Skeletal muscle tissue (tissue), 4 donors: ENCODE data around the gene AGO3. TPM values are rescaled to one million over a fixed set of nuclear protein-coding genes. Genes with fewer than 3 reads are reported as not detected.
A peak's percentile ranks its signal among the peaks of the same experiment; 100 is the strongest.
"Not testable (repeated sequence)": the region's sequence is repeated elsewhere in the genome, so short reads cannot be mapped to it uniquely, and the experiment has no call there.

Source experiments
- H3K27ac ChIP-seq: one replicate; pipeline ENCODE4 v1.7.0; 2013; ENCODE audit warnings: mild to moderate bottlenecking, low read depth, low read length, inconsistent platforms
- H3K27me3 ChIP-seq, 3 donors: one replicate each; pipeline ENCODE4 v1.7.0; 2013; ENCODE audit warnings: low read length in 3 of 3; ENCODE audit not compliant: control insufficient read depth in 3 of 3, insufficient read depth in 3 of 3
- H3K36me3 ChIP-seq, 3 donors: one replicate each; pipeline ENCODE4 v1.7.0; 2013; ENCODE audit warnings: low read length in 3 of 3; ENCODE audit not compliant: control insufficient read depth in 3 of 3, insufficient read depth in 3 of 3
- H3K4me1 ChIP-seq, 3 donors: one replicate each; pipeline ENCODE4 v1.7.0; 2013; ENCODE audit warnings: low read length in 3 of 3, mild to moderate bottlenecking in 3 of 3; ENCODE audit not compliant: control insufficient read depth in 3 of 3, insufficient read depth in 3 of 3
- H3K4me3 ChIP-seq, 3 donors: one replicate each; pipeline ENCODE4 v1.7.0; 2013; ENCODE audit warnings: low read length in 3 of 3
- H3K9ac ChIP-seq, 3 donors: one replicate each; pipeline ENCODE4 v1.7.0; 2013; ENCODE audit warnings: low read length in 3 of 3, mild to moderate bottlenecking in 3 of 3, moderate library complexity in 2 of 3, low read depth in 1 of 3
- H3K9me3 ChIP-seq, 3 donors: one replicate each; pipeline ENCODE4 v1.7.0; 2013; ENCODE audit warnings: low read length in 3 of 3; ENCODE audit not compliant: control insufficient read depth in 3 of 3
- total RNA-seq: library from RNA; depleted of rRNA; stranded (reverse); fragments of >200 nt; gene quantifications from one replicate; pipeline ENCODE4 v1.2.3, GENCODE V29; 2014
- donor health status: Osteomylitis.

Gene AGO3
- total RNA-seq, 1 donor from 2014 or later, result 13.0 TPM

GRCh38 chr1:35888255-35888654 lies 42.6 kb upstream of the AGO3 start:
- Histone ChIP-seq H3K27ac (no peak overlapping the region), H3K27me3 (no peaks in the 10 kb centered on the region), H3K36me3 (peaks cover 4 to 20% (median 16%) of the 10 kb centered on the region in 3 donors), H3K4me1 (peaks cover 4 to 33% (median 8%) of the 10 kb centered on the region in 3 donors), H3K9ac (no peak overlapping the region), H3K9me3 (no peaks in the 10 kb centered on the region), H3K4me3 (no peak overlapping the region)

GRCh38 chr1:35888981-35889380 lies 41.9 kb upstream of the AGO3 start:
- H3K27me3 ChIP-seq, H3K4me3 ChIP-seq, H3K27ac ChIP-seq, H3K9me3 ChIP-seq, H3K9ac ChIP-seq: not testable (repeated sequence)
- H3K36me3 ChIP-seq, result peaks cover 11 to 26% (median 23%) of the 10 kb centered on the region in 3 donors
- H3K4me1 ChIP-seq, result peaks cover 7 to 35% (median 9%) of the 10 kb centered on the region in 3 donors

- H3K27ac ChIP-seq, result peak overlapping the region; percentile 20
- no peaks in the 10 kb centered on the region for H3K9me3 ChIP-seq
- no peaks in the 10 kb centered on the region for H3K27me3 ChIP-seq
- H3K36me3 ChIP-seq, result peaks cover 21 to 45% (median 41%) of the 10 kb centered on the region in 3 donors
- peaks cover 0 to 23% (median 7%) of the 10 kb centered on the region in 3 donors for H3K4me1 ChIP-seq
- no peak overlapping the region for H3K4me3 ChIP-seq
- H3K9ac ChIP-seq, result no peak overlapping the region
Measured at GRCh38 chr1:35893051-35893879, 37.6 kb upstream of the AGO3 start.

GRCh38 chr1:35894183-35894582 lies 36.7 kb upstream of the AGO3 start:
- Histone ChIP-seq H3K4me3 (no peak overlapping the region), H3K9me3 (no peaks in the 10 kb centered on the region), H3K27ac (peak overlapping the region; percentile 45), H3K9ac (no peak overlapping the region), H3K36me3 (peaks cover 17 to 50% (median 38%) of the 10 kb centered on the region in 3 donors), H3K27me3 (no peaks in the 10 kb centered on the region), H3K4me1 (peaks cover 0 to 23% (median 7%) of the 10 kb centered on the region in 3 donors)

GRCh38 chr1:35894656-35895055 lies 36.2 kb upstream of the AGO3 start:
- Histone ChIP-seq H3K27me3 (no peaks in the 10 kb centered on the region), H3K4me1 (peaks cover 0 to 23% (median 7%) of the 10 kb centered on the region in 3 donors), H3K4me3 (no peak overlapping the region), H3K9me3 (no peaks in the 10 kb centered on the region), H3K9ac (no peak overlapping the region), H3K27ac (peak overlapping the region; percentile 45), H3K36me3 (peaks cover 17 to 48% (median 36%) of the 10 kb centered on the region in 3 donors)

DNA sequence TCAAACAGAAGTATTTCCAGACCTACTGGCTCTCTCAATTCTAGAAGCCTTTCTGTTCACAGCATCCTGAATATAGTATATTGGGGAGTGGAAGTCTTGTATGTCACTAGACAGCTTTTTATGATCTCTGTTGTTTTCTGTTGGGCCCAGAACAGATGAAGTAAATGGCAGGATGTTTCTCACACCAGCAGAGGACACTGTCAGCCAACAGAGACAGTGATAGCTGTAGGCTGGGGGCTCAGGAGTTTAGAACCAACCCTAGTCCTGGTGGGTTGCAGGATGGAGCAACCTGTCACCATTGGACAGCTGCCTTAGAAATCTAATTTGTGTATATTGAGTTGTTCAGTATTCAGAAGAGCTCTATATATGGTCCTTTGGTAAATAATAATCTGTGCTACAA lies 31.0 kb upstream of the AGO3 start:
- Histone ChIP-seq H3K27ac (no peak overlapping the region), H3K4me1 (no peaks in the 10 kb centered on the region), H3K36me3 (peaks cover 30 to 55% (median 34%) of the 10 kb centered on the region in 3 donors), H3K4me3 (no peak overlapping the region), H3K27me3 (no peaks in the 10 kb centered on the region), H3K9ac (no peak overlapping the region), H3K9me3 (no peaks in the 10 kb centered on the region)

- H3K4me1 ChIP-seq, result no peaks in the 10 kb centered on the region
- H3K27ac ChIP-seq, result no peak overlapping the region
- H3K9me3 ChIP-seq, result no peaks in the 10 kb centered on the region
- H3K4me3 ChIP-seq, result no peak overlapping the region
- H3K36me3 ChIP-seq, result peaks cover 31 to 54% (median 33%) of the 10 kb centered on the region in 3 donors
- H3K27me3 ChIP-seq, result no peaks in the 10 kb centered on the region
- no peak overlapping the region for H3K9ac ChIP-seq
Measured at GRCh38 chr1:35901235-35901634, 29.7 kb upstream of the AGO3 start.

- H3K4me3 ChIP-seq, result no peak overlapping the region
- no peaks in the 10 kb centered on the region for H3K4me1 ChIP-seq
- no peaks in the 10 kb centered on the region for H3K9me3 ChIP-seq
- no peaks in the 10 kb centered on the region for H3K27me3 ChIP-seq
- H3K9ac ChIP-seq, result no peak overlapping the region
- peaks cover 42 to 53% (median 42%) of the 10 kb centered on the region in 3 donors for H3K36me3 ChIP-seq
- H3K27ac ChIP-seq, result no peak overlapping the region
Measured at GRCh38 chr1:35902671-35903070, 28.2 kb upstream of the AGO3 start.

DNA sequence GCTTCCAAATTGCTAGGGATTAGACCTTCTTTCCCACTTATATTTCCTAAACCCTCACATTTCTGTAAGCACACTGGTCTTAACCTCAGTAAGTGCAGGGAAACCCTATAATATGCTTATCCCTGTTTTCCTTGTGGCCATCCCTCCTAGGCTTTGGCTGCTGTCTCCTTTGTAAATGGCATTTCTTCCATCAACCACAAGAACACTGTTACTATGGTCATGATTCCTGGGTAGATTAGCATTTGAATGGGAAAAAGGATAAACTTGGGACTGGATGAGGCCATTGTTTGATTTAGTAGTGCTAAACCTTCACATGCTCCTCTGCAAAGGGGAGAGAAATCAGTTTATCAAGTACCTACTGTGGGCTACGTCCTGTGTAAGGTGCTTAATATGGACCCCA lies 16.2 kb upstream of the AGO3 start:
- Histone ChIP-seq H3K9me3 (no peaks in the 10 kb centered on the region), H3K9ac (no peak overlapping the region), H3K4me1 (no peaks in the 10 kb centered on the region), H3K36me3 (peaks cover 60 to 73% (median 71%) of the 10 kb centered on the region in 3 donors), H3K4me3 (no peak overlapping the region), H3K27me3 (no peaks in the 10 kb centered on the region), H3K27ac (no peak overlapping the region)

- H3K27me3 ChIP-seq, result no peaks in the 10 kb centered on the region
- no peak overlapping the region for H3K27ac ChIP-seq
- no peak overlapping the region for H3K9ac ChIP-seq
- H3K9me3 ChIP-seq, result no peaks in the 10 kb centered on the region
- H3K36me3 ChIP-seq, result peaks cover 67 to 72% (median 70%) of the 10 kb centered on the region in 3 donors
- no peak overlapping the region for H3K4me3 ChIP-seq
- H3K4me1 ChIP-seq, result no peaks in the 10 kb centered on the region
Measured at GRCh38 chr1:35915693-35916092, 15.2 kb upstream of the AGO3 start.
